ENCODE measurements around the gene BTN2A1.
"Not testable (repeated sequence)": the region's sequence is repeated elsewhere in the genome, so short reads cannot be mapped to it uniquely, and the experiment has no call there.

Gene BTN2A1

DNA sequence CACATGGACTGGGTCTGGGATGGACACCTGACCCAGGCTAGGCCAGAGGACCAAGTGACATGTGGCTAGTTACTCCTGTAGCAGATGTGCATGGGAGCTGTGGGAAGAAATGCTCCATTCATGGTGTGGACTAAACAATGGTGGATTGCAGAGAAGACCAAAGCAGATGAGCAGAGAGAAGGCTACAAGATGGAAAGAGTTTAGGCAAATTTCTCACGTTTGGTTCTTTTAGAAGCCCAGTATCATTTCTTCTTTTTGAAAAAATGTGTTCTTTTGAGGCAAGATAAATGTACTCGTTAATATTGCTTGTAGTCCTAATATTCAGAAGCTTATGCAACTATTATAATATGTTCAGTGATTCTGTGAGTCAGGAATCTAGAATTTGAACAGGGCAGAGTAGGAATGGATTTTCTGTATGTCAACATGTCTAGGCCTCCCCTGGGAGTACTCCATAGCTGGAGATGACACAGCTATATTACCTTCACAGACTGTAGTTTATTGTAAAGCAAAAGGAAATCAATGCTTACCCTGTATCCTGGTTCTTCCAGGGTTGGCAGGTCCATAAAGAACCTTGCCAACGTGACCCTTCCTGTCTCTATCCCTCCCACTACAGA is 2.3 kb upstream of the BTN2A1 start:
- TF ChIP-seq, protein P1, sequence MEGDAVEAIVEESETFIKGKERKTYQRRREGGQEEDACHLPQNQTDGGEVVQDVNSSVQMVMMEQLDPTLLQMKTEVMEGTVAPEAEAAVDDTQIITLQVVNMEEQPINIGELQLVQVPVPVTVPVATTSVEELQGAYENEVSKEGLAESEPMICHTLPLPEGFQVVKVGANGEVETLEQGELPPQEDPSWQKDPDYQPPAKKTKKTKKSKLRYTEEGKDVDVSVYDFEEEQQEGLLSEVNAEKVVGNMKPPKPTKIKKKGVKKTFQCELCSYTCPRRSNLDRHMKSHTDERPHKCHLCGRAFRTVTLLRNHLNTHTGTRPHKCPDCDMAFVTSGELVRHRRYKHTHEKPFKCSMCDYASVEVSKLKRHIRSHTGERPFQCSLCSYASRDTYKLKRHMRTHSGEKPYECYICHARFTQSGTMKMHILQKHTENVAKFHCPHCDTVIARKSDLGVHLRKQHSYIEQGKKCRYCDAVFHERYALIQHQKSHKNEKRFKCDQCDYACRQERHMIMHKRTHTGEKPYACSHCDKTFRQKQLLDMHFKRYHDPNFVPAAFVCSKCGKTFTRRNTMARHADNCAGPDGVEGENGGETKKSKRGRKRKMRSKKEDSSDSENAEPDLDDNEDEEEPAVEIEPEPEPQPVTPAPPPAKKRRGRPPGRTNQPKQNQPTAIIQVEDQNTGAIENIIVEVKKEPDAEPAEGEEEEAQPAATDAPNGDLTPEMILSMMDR (IDR thresholded peaks at IDR 0.05; ENCODE audit: low read depth, low read length, missing control alignments) = no peak
- no peak for DNase-seq (ENCODE audit: low read depth)
- no peak overlapping the region for H3K4me3 ChIP-seq (ENCODE audit: low read depth, low read length)
- in situ Hi-C loops (cut with HindIII; ENCODE audit: low sequenced_read_pairs) = no loop called here

GRCh38 chr6:26457264-26457805 is 420 bp upstream of the BTN2A1 start:
- H3K4me3 ChIP-seq (ENCODE audit: low read depth, low read length) = peak overlapping the region; percentile 99
- TF ChIP-seq, protein P1 (IDR thresholded peaks at IDR 0.05; ENCODE audit: low read depth, low read length, missing control alignments) = no peak
- no peak for DNase-seq (ENCODE audit: low read depth)
- in situ Hi-C loops (cut with HindIII; ENCODE audit: low sequenced_read_pairs) = no loop called here

DNA sequence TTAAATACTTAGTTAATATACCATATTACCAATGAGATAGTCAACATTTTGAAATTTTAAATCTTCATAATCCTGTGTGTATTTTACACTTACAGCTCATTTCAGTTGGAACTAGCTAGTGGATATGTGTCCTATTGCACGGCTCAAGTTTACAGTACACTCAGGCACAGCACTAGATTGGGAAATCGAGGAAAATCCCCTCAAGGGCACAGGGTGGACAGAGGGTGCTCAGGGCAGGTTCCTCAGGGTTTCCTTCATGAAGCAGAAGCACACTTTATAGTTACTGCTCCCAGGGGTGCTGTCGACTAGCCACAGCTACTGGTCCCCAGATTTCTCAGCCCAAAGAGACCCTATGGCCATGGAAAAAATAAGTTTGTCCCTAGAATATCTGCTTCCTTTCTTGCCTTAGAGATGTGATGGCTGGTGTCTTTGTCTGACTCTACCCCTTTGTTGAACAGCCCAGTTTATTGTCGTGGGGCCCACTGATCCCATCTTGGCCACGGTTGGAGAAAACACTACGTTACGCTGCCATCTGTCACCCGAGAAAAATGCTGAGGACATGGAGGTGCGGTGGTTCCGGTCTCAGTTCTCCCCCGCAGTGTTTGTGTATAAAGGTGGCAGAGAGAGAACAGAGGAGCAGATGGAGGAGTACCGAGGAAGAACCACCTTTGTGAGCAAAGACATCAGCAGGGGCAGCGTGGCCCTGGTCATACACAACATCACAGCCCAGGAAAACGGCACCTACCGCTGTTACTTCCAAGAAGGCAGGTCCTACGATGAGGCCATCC is 1.5 kb downstream of the BTN2A1 start:
- peak overlapping the region; percentile 99 for H3K4me3 ChIP-seq (ENCODE audit: low read depth, low read length)
- in situ Hi-C loops (cut with HindIII; ENCODE audit: low sequenced_read_pairs) = no loop called here
- TF ChIP-seq, protein P1 (IDR thresholded peaks at IDR 0.05; ENCODE audit: low read depth, low read length, missing control alignments) = no peak
- DNase-seq (ENCODE audit: low read depth) = no peak

GRCh38 chr6:26461353-26461752 is 3.6 kb downstream of the BTN2A1 start:
- DNase-seq (ENCODE audit: low read depth); H3K4me3 ChIP-seq (ENCODE audit: low read depth, low read length); in situ Hi-C loops (cut with HindIII; ENCODE audit: low sequenced_read_pairs): not testable (repeated sequence)

- TF ChIP-seq, protein P1 (IDR thresholded peaks at IDR 0.05; ENCODE audit: low read depth, low read length, missing control alignments) = no peak
- in situ Hi-C loops (cut with HindIII; ENCODE audit: low sequenced_read_pairs) = no loop called here
- H3K4me3 ChIP-seq (ENCODE audit: low read depth, low read length) = no peak overlapping the region
- DNase-seq (ENCODE audit: low read depth) = no peak
Observed at GRCh38 chr6:26464014-26464413, 6.3 kb downstream of the BTN2A1 start.

- TF ChIP-seq, protein P1 (IDR thresholded peaks at IDR 0.05; ENCODE audit: low read depth, low read length, missing control alignments) = no peak
- H3K4me3 ChIP-seq (ENCODE audit: low read depth, low read length) = no peak overlapping the region
- in situ Hi-C loops (cut with HindIII; ENCODE audit: low sequenced_read_pairs) = no loop called here
- no peak for DNase-seq (ENCODE audit: low read depth)
Observed at GRCh38 chr6:26464416-26465131, 6.8 kb downstream of the BTN2A1 start.
